ENCODE data around the gene CDCP2.

CDCP2 gene

DNA sequence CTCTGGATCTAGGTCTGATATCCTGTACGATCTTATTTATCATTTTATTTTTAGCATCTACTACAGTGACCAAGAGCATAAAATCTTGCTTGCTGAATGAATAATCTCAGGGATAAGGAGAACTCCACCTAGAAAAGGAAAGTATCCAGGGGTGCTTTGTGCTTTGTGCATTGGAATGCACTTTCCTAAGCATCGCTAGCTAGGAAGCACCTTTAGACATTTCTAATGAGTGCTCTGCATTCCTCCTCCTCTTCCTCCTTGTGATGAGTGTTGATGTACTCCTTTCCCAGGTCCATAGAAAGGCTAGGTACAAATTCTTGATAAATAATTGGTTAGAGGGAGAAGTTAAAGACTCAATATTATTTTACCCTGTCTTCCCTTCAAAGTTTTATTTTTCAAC is 68.0 kb downstream of the CDCP2 start:
- DNase-seq: no peak

Data from activated CD4-positive, alpha-beta T cell treated with anti-CD3 and anti-CD28 coated beads for 48 hours (primary cell).